Small intestine (tissue), 7 donors: ENCODE results near the gene PSD2. TPM values are rescaled to one million over a fixed set of nuclear protein-coding genes. Genes with fewer than 3 reads are reported as not detected.

Experiments
- DNase-seq, 2 donors: peaks; one replicate each; pipeline versions ENCODE4 v3.0.0 to v3.0.0-alpha.2; 2013
- FAIRE-seq: peaks from 2 replicates; lab custom pipeline; 2012; peaks lifted over from hg19 to GRCh38; lab: Jason Lieb, UNC
- H3K27ac ChIP-seq, 3 donors: one replicate each; pipeline ENCODE4 v1.5.1; 2013; ENCODE audit warnings: low read length in 2 of 3, mild to moderate bottlenecking in 2 of 3, control low read depth in 1 of 3, inconsistent platforms in 1 of 3, low read depth in 1 of 3, moderate library complexity in 1 of 3
- H3K27me3 ChIP-seq, 3 donors: one replicate each; pipeline ENCODE4 v1.6.1; 2013; ENCODE audit warnings: low read length in 3 of 3, inconsistent platforms in 1 of 3; ENCODE audit not compliant: control insufficient read depth in 3 of 3, insufficient read depth in 3 of 3
- H3K36me3 ChIP-seq, 3 donors: one replicate each; pipeline ENCODE4 v1.6.1; 2013; ENCODE audit warnings: low read length in 3 of 3, inconsistent platforms in 1 of 3, low read depth in 1 of 3, mild to moderate bottlenecking in 1 of 3, moderate library complexity in 1 of 3; ENCODE audit not compliant: control insufficient read depth in 3 of 3, insufficient read depth in 2 of 3
- H3K4me1 ChIP-seq, 3 donors: one replicate each; pipeline ENCODE4 v1.6.1; 2013; ENCODE audit warnings: low read length in 2 of 3, inconsistent platforms in 1 of 3, low read depth in 1 of 3, mild to moderate bottlenecking in 1 of 3, moderate library complexity in 1 of 3; ENCODE audit not compliant: control insufficient read depth in 3 of 3, insufficient read depth in 2 of 3
- H3K4me3 ChIP-seq, 3 donors: one replicate each; pipeline ENCODE4 v1.5.1; 2013; ENCODE audit warnings: low read length in 3 of 3, control low read depth in 1 of 3, inconsistent platforms in 1 of 3, low read depth in 1 of 3, mild to moderate bottlenecking in 1 of 3, moderate library complexity in 1 of 3
- H3K9me3 ChIP-seq, 2 donors: one replicate each; pipeline ENCODE4 v1.6.1; 2013; ENCODE audit warnings: low read depth in 1 of 2, low read length in 1 of 2; ENCODE audit not compliant: control insufficient read depth in 2 of 2, insufficient read depth in 1 of 2
- WGBS, 3 donors: extraction: QIAGEN DNeasy Blood & Tissue Kit; methylation state at CpG; one replicate each; pipeline ENCODE4 v1.1.7; 2013; 5-methylcytosine and 5-hydroxymethylcytosine counted together
- polyA plus RNA-seq, 4 donors: library from polyadenylated mRNA; stranded (reverse) in 3 of 4; unstranded in 1 of 4; fragments of 200-250 nt in 3 of 4; fragments of 120-200 nt in 1 of 4; gene quantifications; one replicate each; pipeline versions ENCODE4 v1.2.1 to v1.2.3, GENCODE V29; 2013
- donor health status: healthy with polysubstance abuse.
- donor health status: control.
- donor health status: control.
- donor health status: Bipolar disorder and iron deficiency.
- donor health status: healthy.

Gene PSD2
- polyA plus RNA-seq, 4 donors, result 0.12 to 0.34 TPM; not detected in 2

GRCh38 chr5:139861889-139862207, 66.2 kb downstream of the PSD2 start:
- Histone ChIP-seq H3K36me3 (no peaks in the 10 kb centered on the region), H3K27ac (no peak overlapping the region), H3K9me3 (no peaks in the 10 kb centered on the region), H3K4me1 (no peaks in the 10 kb centered on the region), H3K4me3 (no peak overlapping the region), H3K27me3 (peaks cover 0 to 27% (median 0%) of the 10 kb centered on the region in 3 donors)
- FAIRE-seq, result no peak
- DNase-seq, result no peak
- 79 to 88% (median 87%) methylated on average over 4 of the region's 4 CpGs for WGBS, 3 donors

GRCh38 chr5:139862313-139862712, 66.7 kb downstream of the PSD2 start:
- no peak for DNase-seq
- H3K4me3 ChIP-seq, result no peak overlapping the region
- FAIRE-seq, result no peak
- no peaks in the 10 kb centered on the region for H3K9me3 ChIP-seq
- H3K36me3 ChIP-seq, result no peaks in the 10 kb centered on the region
- WGBS, 3 donors, result 82 to 100% (median 86%) methylated on average over 2 of the region's 2 CpGs
- H3K27ac ChIP-seq, result no peak overlapping the region
- no peaks in the 10 kb centered on the region for H3K4me1 ChIP-seq
- H3K27me3 ChIP-seq, result peaks cover 0 to 29% (median 0%) of the 10 kb centered on the region in 3 donors

- no peaks in the 10 kb centered on the region for H3K9me3 ChIP-seq
- H3K4me1 ChIP-seq, result no peaks in the 10 kb centered on the region
- H3K27me3 ChIP-seq, result peaks cover 0 to 25% (median 0%) of the 10 kb centered on the region in 3 donors
- WGBS, 3 donors, result 56 to 75% (median 63%) methylated on average over 2 of the region's 2 CpGs
- no peak overlapping the region for H3K27ac ChIP-seq
- no peak for DNase-seq
- FAIRE-seq, result no peak
- H3K36me3 ChIP-seq, result no peaks in the 10 kb centered on the region
- no peak overlapping the region for H3K4me3 ChIP-seq
Measured at GRCh38 chr5:139862803-139863202, 67.2 kb downstream of the PSD2 start.

- FAIRE-seq, result no peak
- DNase-seq, result no peak
- no peak overlapping the region for H3K27ac ChIP-seq
Measured at GRCh38 chr5:139863361-139863760, 67.8 kb downstream of the PSD2 start.

GRCh38 chr5:139863855-139864558, 68.4 kb downstream of the PSD2 start:
- DNase-seq (peak; percentile 47 to 69), FAIRE-seq (no peak)
- H3K9me3 ChIP-seq, result no peaks in the 10 kb centered on the region
- no peak overlapping the region for H3K27ac ChIP-seq
- no peak overlapping the region for H3K4me3 ChIP-seq
- 5 to 21% (median 12%) methylated on average over 5 of the region's 5 CpGs for WGBS, 3 donors
- peaks cover 0 to 14% (median 0%) of the 10 kb centered on the region in 3 donors for H3K27me3 ChIP-seq
- H3K4me1 ChIP-seq, result no peaks in the 10 kb centered on the region
- no peaks in the 10 kb centered on the region for H3K36me3 ChIP-seq

More at GRCh38 chr5:139863361-139863760, 67.8 kb downstream of the PSD2 start:
- Histone ChIP-seq H3K4me1 (no peaks in the 10 kb centered on the region), H3K27me3 (peaks cover 0 to 20% (median 0%) of the 10 kb centered on the region in 3 donors), H3K36me3 (no peaks in the 10 kb centered on the region), H3K4me3 (no peak overlapping the region), H3K9me3 (no peaks in the 10 kb centered on the region)
- WGBS, 3 donors, result 66 to 73% (median 67%) methylated on average over 9 of the region's 9 CpGs

- H3K27me3 ChIP-seq, result peaks cover 0 to 12% (median 0%) of the 10 kb centered on the region in 3 donors
- no peaks in the 10 kb centered on the region for H3K36me3 ChIP-seq
- no peak overlapping the region for H3K4me3 ChIP-seq
- H3K9me3 ChIP-seq, result no peaks in the 10 kb centered on the region
- peaks cover 0 to 2% (median 0%) of the 10 kb centered on the region in 3 donors for H3K4me1 ChIP-seq
- H3K27ac ChIP-seq, result no peak overlapping the region
- no peak for DNase-seq
- FAIRE-seq, result no peak
- 60 to 78% (median 66%) methylated on average over 12 of the region's 12 CpGs for WGBS, 3 donors
Measured at GRCh38 chr5:139864716-139865483, 69.3 kb downstream of the PSD2 start.

GRCh38 chr5:139867109-139867508, 71.5 kb downstream of the PSD2 start:
- H3K4me3 ChIP-seq, result no peak overlapping the region
- H3K36me3 ChIP-seq, result no peaks in the 10 kb centered on the region
- FAIRE-seq, result no peak
- 38 to 57% (median 45%) methylated on average over 2 of the region's 2 CpGs for WGBS, 3 donors
- no peak for DNase-seq
- no peak overlapping the region for H3K27ac ChIP-seq
- no peaks in the 10 kb centered on the region for H3K9me3 ChIP-seq
- peaks cover 0 to 10% (median 0%) of the 10 kb centered on the region in 3 donors for H3K27me3 ChIP-seq
- peaks cover 0 to 2% (median 0%) of the 10 kb centered on the region in 3 donors for H3K4me1 ChIP-seq

GRCh38 chr5:139867581-139867980, 72.0 kb downstream of the PSD2 start:
- Histone ChIP-seq H3K36me3 (no peaks in the 10 kb centered on the region), H3K4me1 (peaks cover 0 to 2% (median 0%) of the 10 kb centered on the region in 3 donors), H3K4me3 (no peak overlapping the region), H3K27me3 (peaks cover 0 to 14% (median 0%) of the 10 kb centered on the region in 3 donors), H3K27ac (no peak overlapping the region), H3K9me3 (no peaks in the 10 kb centered on the region)
- DNase-seq (no peak), FAIRE-seq (no peak)
